Left lung (tissue), 10 donors: ENCODE results near the gene MGAT4D. TPM values are rescaled to one million over a fixed set of nuclear protein-coding genes. Genes with fewer than 3 reads are reported as not detected.
"Not testable (repeated sequence)": the region's sequence is repeated elsewhere in the genome, so short reads cannot be mapped to it uniquely, and the experiment has no call there.

ENCODE experiments used
- ATAC-seq: fragments of 200-7000 bp; cut with Tn5 transposase; one replicate; pipeline ENCODE4 v1.9.1; 2020; ENCODE audit warnings: moderate library complexity
- DNase-seq, 4 donors: peaks; one replicate each; pipeline ENCODE4 v3.0.0-alpha.2; 2013 to 2020
- H3K27ac ChIP-seq, 2 donors: fragments of 200-600 bp; sonication (generic) in 1 of 2; one replicate each; pipeline versions ENCODE4 v1.5.0 to v1.8.0; 2020 to 2021
- H3K27me3 ChIP-seq, 2 donors: fragments of 200-600 bp; sonication (generic) in 1 of 2; one replicate each; pipeline versions ENCODE4 v1.5.0 to v1.8.0; 2020 to 2021
- H3K36me3 ChIP-seq, 2 donors: fragments of 200-600 bp; sonication (generic) in 1 of 2; one replicate each; pipeline versions ENCODE4 v1.5.0 to v1.8.0; 2020 to 2021
- H3K4me1 ChIP-seq, 2 donors: fragments of 200-600 bp; one replicate each; pipeline ENCODE4 v1.8.0; 2021
- H3K4me3 ChIP-seq, 2 donors: fragments of 200-600 bp; sonication (generic) in 1 of 2; one replicate each; pipeline versions ENCODE4 v1.5.0 to v1.8.0; 2020 to 2021; ENCODE audit warnings: mild to moderate bottlenecking in 1 of 2
- H3K9me3 ChIP-seq, 2 donors: fragments of 200-600 bp; sonication (generic) in 1 of 2; one replicate each; pipeline versions ENCODE4 v1.5.0 to v1.8.0; 2020 to 2021
- intact Hi-C, 2 donors: fragments of 100-400 bp; cut with DNase I; formaldehyde crosslinking; loops; one replicate each; pipeline versions ENCODE4 v1.11.2 to v1.14.2; 2022
- polyA plus RNA-seq, 6 donors: library from polyadenylated mRNA; unstranded; fragments of 120-200 nt; gene quantifications; one replicate each; pipeline ENCODE4 v1.2.1, GENCODE V29; 2013; ENCODE audit not compliant: insufficient read length in 6 of 6
- total RNA-seq, 2 donors: library from RNA; stranded (reverse); fragmentation: NEBNext Ultra II Directional; extraction: Animal tissue kit (Norgen Biotek cat#: 25700); gene quantifications; one replicate each; pipeline ENCODE4 v1.2.1, GENCODE V29; 2021
- TF ChIP-seq, protein P1 (sequence below), 2 donors: fragments of 200-600 bp; sonication (generic) in 1 of 2; IDR thresholded peaks; one replicate each; pipeline versions ENCODE4 v1.5.0 to v1.8.0; 2021; ENCODE audit warnings: antibody characterized with exemption in 2 of 2
- donor health status: DM: no; HTN: yes; CAD: no.
- donor health status: DM: no; HTN: no; CAD: no.

Gene MGAT4D
- total and polyA plus RNA-seq, 8 donors = not detected

DNA sequence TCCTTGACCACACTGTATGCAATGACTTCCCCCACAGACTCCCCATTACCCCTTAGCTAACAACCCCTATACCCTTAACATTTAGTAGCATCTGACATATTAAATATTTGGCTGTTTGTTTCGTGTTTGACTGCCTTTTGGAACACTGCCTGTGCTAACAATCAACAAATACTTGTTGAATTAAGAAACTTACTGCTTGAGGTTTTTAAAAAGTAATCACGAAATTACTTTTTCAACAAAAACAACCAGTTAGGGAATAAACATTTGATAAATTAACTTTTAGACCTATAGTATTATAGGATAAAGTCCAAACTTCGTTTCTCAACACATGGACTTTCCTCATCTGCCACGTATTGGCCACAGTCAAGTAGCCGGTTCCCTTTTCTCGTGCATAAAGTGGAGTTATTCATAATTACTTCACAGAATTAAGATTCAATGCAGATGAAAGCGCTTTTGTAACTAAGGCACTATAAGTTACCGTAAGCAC is 25.3 kb upstream of the MGAT4D start:
- intact Hi-C loops = no loop called here
- ATAC-seq (no peak), DNase-seq (no peak)
- Histone ChIP-seq H3K9me3 (no peaks in the 10 kb centered on the region), H3K36me3 (peaks cover 0 to 9% of the 10 kb centered on the region in 2 donors), H3K27ac (peak overlapping the region in 1 of 2 donors; percentile 81), H3K27me3 (no peaks in the 10 kb centered on the region), H3K4me1 (peaks cover 0 to 22% of the 10 kb centered on the region in 2 donors), H3K4me3 (peak overlapping the region; percentile 66 to 98)
- TF ChIP-seq, protein P1, sequence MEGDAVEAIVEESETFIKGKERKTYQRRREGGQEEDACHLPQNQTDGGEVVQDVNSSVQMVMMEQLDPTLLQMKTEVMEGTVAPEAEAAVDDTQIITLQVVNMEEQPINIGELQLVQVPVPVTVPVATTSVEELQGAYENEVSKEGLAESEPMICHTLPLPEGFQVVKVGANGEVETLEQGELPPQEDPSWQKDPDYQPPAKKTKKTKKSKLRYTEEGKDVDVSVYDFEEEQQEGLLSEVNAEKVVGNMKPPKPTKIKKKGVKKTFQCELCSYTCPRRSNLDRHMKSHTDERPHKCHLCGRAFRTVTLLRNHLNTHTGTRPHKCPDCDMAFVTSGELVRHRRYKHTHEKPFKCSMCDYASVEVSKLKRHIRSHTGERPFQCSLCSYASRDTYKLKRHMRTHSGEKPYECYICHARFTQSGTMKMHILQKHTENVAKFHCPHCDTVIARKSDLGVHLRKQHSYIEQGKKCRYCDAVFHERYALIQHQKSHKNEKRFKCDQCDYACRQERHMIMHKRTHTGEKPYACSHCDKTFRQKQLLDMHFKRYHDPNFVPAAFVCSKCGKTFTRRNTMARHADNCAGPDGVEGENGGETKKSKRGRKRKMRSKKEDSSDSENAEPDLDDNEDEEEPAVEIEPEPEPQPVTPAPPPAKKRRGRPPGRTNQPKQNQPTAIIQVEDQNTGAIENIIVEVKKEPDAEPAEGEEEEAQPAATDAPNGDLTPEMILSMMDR (IDR thresholded peaks at IDR 0.05) = no peak

DNA sequence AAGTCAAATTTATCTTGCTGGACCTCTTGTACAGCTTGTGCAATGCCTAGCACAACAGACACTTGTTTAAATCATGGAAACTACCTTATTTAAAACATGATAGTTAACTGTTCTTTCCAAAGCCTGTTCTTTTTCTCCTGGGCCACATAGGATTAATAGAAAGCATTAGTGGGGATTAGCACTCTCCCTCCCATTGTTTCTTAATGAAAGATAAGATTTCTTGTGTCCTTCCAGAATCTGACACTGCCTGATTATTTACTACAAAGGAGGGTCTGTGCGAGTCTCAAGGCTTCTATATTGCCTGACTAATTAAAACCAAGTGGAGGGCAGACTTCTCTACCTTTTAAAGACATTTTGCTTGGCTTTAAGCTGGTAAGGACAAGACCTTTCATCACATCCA is 17.3 kb upstream of the MGAT4D start:
- no peaks in the 10 kb centered on the region for H3K4me1 ChIP-seq
- no peak for ATAC-seq
- TF ChIP-seq, protein P1 (IDR thresholded peaks at IDR 0.05) = no peak
- no peak overlapping the region for H3K4me3 ChIP-seq
- H3K36me3 ChIP-seq = no peaks in the 10 kb centered on the region
- peaks cover 0 to 2% of the 10 kb centered on the region in 2 donors for H3K9me3 ChIP-seq
- peaks cover 0 to 6% of the 10 kb centered on the region in 2 donors for H3K27me3 ChIP-seq
- intact Hi-C loops = no loop called here
- no peak overlapping the region for H3K27ac ChIP-seq
- no peak for DNase-seq

DNA sequence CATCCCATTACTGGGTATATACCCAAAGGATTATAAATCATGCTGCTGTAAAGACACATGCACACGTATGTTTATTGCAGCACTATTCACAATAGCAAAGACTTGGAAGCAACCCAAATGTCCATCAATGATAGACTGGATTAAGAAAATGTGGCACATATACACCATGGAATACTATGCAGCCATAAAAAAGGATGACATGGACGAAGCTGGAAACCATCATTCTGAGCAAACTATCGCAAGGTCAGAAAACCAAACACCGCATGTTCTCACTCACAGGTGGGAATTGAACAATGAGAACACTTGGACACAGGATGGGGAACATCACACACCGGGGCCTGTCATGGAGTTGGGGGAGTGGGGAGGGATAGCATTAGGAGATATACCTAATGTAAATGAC is 15.7 kb upstream of the MGAT4D start:
- H3K27ac ChIP-seq, H3K4me1 ChIP-seq, H3K36me3 ChIP-seq, H3K9me3 ChIP-seq, intact Hi-C loops, H3K27me3 ChIP-seq, DNase-seq, ATAC-seq, H3K4me3 ChIP-seq: not testable (repeated sequence)

DNA sequence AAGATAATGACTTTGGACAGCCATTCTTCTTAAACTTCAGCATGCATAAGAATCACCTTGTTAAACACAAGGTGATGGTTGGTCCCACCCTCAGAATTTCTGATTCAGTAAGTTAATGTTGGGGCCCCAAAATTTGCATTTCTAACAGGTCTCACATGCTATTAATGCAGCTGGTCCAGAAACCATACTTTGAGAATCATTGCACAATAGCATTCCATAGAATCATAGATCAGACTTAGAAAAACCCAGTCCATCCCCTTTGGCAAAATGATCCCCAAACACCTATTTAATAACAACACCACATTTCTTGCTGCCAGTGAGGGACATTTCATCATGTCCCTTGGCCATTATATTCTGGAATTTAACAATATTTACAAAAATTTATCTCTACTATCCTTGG is 6.2 kb upstream of the MGAT4D start:
- Histone ChIP-seq H3K27ac (no peak overlapping the region), H3K27me3 (peaks cover 14 to 25% of the 10 kb centered on the region in 2 donors), H3K9me3 (no peaks in the 10 kb centered on the region), H3K36me3 (no peaks in the 10 kb centered on the region), H3K4me1 (no peaks in the 10 kb centered on the region), H3K4me3 (no peak overlapping the region)
- TF ChIP-seq, protein P1 (IDR thresholded peaks at IDR 0.05) = no peak
- ATAC-seq (no peak), DNase-seq (no peak)
- intact Hi-C loops = no loop called here

DNA sequence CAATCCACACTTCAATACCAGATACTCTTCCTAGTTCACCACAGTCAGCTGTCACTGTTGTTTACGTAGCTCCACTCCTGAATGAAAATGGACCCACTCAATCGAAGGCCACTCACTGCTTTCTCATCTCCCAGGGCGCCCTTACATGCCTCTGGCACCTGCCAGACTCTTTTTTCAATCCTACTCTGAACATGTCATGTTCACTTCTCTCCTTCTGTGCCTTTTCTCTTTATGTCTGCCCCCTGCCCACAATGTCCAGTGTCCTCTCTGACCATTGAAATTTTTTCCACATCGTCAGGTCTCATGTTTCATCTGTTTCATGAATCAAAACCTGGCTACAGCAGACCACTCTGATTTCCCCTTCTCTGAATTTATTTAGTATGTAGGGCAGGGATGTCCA is 1.3 kb upstream of the MGAT4D start:
- DNase-seq (no peak), ATAC-seq (no peak)
- Histone ChIP-seq H3K4me1 (peaks cover 6% of the 10 kb centered on the region in 2 donors), H3K4me3 (no peak overlapping the region), H3K36me3 (no peaks in the 10 kb centered on the region), H3K9me3 (no peaks in the 10 kb centered on the region), H3K27me3 (peaks cover 42 to 69% of the 10 kb centered on the region in 2 donors), H3K27ac (no peak overlapping the region)
- TF ChIP-seq, protein P1 (IDR thresholded peaks at IDR 0.05) = no peak
- intact Hi-C loops = no loop called here

DNA sequence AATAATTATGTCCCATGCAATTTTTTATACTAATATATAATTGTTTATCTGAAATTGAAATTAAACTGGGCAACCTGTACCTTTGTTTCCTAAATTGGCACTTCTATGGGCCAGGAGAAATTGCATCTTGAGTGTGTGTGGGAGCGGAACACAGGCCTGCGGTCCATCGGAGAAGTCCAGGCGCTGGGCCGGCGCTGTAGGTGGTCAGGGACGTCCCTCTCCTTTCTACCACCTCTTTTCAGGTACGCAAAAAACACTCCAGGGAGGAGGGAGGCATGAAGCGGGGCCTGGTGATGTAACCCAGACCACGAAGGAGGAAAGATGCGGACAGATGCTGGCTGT is 717 bp downstream of the MGAT4D start:
- H3K27me3 ChIP-seq = peaks cover 42 to 63% of the 10 kb centered on the region in 2 donors
- TF ChIP-seq, protein P1 (IDR thresholded peaks at IDR 0.05) = no peak
- no peaks in the 10 kb centered on the region for H3K36me3 ChIP-seq
- intact Hi-C loops = no loop called here
- DNase-seq = no peak
- H3K4me1 ChIP-seq = peaks cover 6% of the 10 kb centered on the region in 2 donors
- ATAC-seq = no peak
- H3K4me3 ChIP-seq = no peak overlapping the region
- no peaks in the 10 kb centered on the region for H3K9me3 ChIP-seq
- H3K27ac ChIP-seq = no peak overlapping the region
